T-helper 2 cell (primary cell): ENCODE measurements around the gene C16orf95.
A peak's percentile ranks its signal among the peaks of the same experiment; 100 is the strongest.
"Not testable (repeated sequence)": the region's sequence is repeated elsewhere in the genome, so short reads cannot be mapped to it uniquely, and the experiment has no call there.

ENCODE experiments used
- DNase-seq, 5 experiments: peaks; one replicate each; pipeline versions ENCODE4 v3.0.0 to v3.0.0-alpha.2; 2012 to 2022

The C16orf95 gene

DNA sequence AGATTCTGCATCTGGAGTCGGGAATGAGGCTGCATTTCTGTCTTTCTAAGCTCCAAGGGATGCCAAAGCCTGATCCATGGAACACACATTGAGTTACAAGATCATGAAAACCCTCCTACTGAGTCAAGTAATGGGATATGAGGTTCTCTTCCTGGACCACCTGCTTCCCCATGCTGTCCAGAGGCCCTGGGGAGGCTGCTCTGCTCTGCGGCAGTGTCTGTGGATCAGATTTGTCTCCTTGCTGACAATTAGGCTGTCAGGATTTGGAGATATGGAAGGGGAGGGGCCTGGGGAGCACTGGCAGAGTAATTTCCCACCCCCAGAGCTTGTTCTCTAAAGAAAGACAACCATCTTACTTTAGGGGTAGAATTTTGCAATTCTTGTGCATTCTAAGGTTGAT is 33.0 kb downstream of the C16orf95 start:
- DNase-seq = no peak

DNA sequence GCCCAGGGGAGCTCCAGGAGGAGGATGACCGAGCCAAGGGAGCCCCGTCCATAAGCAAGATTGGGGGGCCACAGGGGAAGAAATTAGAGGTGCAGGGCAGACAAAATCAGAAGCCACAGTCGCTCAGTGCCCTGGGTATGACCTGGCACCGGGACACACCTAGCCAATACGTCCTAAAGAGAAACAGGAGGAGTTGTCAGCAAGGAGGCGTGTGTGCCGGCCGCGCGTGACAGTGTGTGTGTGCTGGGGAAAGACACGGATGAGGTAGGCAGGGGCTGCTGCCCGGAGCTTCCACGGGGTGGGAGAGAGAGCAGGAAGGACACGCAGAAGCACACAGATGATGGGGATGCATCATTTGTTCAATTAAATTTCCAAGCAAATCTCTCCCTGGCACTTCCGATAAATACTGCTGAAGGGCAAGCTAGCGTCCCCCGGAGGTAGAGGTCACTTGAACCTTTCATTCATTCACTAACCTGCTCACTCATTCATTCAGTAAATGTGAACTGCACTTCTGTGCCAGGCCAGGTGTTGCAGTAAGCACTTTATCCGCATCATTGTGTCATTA is 38.0 kb downstream of the C16orf95 start:
- no peak for DNase-seq

DNA sequence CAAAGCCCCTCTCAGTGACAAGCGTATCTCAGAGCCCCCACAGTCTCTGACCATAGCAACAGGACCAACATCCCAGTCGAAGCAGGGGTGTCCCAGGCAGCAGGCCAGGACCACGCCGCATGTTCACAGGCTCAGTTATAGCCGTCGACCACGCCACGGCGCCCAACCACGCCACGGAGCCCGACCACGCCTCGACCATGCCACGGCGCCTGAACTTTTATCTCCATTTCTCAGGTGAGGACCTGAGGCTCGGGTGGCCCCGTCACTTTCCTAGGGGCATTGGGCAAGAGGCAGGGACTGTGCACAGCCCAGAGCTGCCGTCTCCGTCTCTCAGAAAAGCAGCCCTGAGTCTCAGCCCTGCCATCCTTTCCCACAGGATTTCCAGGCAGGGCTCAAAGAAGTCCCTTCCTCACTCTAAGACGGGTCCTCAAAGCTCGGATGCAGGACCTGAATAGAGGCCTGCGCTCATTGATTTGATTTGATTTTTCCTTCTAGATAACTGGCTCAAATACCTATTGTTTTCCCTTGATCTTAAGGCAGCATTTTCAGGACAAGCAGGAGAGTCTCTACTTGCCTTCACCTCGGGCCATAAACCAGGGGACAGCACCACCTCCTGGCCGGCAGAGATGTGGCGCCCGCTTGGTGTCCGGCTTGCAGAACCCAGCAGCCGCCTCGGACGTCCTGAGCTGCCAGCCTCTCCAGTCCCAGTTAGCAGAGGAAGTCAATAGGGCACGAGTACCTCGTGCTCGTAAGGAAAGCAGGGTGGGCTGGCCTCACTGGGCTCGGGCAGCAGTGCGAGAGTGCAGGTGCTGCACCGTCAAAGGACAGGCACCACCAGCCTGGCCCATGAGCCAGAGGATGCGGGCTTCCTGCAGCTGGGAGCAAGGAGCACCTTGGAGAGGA is 38.8 kb downstream of the C16orf95 start:
- DNase-seq = peak in 1 of 5 experiments; percentile 74

DNA sequence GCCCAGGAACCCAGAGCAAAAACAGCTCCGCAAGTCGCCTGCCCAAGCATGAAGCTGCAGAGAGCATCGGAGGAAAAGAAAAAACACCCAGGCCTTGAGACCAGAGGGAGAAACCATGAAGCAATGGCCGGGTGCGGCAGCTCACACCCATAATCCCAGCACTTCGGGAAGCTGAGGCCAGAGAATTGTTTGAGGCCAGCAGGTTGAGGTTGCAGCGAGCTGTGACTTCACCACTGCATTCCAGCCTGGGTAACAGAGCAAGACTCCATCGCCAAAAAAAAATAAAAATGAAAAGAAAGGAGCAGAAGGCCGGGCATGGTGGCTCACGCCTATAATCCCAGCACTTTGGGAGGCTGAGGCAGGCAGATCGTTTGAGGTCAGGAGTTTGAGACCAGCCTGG is 40.3 kb downstream of the C16orf95 start:
- DNase-seq = no peak

- DNase-seq = peak in 1 of 5 experiments; percentile 64
Measured at GRCh38 chr16:87276091-87276701, 41.0 kb downstream of the C16orf95 start.

DNA sequence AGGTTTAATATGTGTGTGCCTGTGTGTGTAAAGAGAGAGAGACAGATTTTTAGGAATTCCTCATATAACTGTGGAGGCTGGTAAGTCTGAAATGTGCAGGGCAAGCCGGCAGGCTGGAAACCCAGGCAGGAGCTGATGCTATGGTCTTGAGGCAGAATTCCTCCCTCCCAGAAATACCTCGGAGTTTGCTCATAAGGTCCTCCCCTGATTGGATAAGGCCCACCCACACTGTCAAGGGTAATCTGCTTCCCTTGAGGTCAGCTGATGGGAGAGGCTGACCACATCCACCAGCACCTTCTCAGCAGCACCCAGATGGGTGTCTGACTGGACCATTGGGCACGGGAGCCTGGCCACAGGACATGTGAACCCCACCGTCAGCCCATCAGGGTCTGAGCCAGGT is 42.4 kb downstream of the C16orf95 start:
- DNase-seq = no peak

DNA sequence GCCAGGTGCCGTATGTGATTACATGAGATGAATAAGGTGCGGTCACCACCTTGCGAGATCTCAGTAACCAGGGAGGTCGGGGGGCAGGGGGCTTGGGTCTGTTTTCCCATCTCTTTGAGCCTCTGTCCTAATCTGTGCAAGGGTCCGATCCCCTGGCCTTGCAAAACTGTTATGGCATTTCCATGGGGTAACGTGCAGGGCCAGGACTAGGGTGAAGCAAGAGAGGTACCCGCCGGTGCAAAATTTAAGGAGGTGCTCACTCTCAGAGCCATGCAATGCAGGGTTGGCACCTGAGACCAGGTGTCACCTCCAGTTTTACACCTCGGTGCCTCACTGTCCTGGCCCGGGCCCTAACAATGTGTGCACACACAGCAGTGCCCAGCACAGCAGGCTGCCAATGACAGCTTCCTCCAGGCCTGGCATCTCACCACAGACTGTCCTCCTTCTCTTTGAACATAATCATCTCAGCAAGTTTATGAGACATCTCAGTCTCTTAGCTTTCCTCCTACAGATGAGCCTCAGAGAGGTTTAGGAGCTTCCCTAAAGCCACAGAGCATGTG is 43.6 kb downstream of the C16orf95 start:
- no peak for DNase-seq

GRCh38 chr16:87271256-87271655 is 45.9 kb downstream of the C16orf95 start:
- no peak for DNase-seq

GRCh38 chr16:87267566-87267965 is 49.6 kb downstream of the C16orf95 start:
- peak in 1 of 5 experiments; percentile 70 for DNase-seq

GRCh38 chr16:87266846-87267245 is 50.3 kb downstream of the C16orf95 start:
- DNase-seq = no peak

- no peak for DNase-seq
Measured at GRCh38 chr16:87265261-87265660, 51.9 kb downstream of the C16orf95 start.

- DNase-seq = no peak
Measured at GRCh38 chr16:87264634-87265033, 52.6 kb downstream of the C16orf95 start.

GRCh38 chr16:87263418-87264052 is 53.7 kb downstream of the C16orf95 start:
- DNase-seq = no peak

DNA sequence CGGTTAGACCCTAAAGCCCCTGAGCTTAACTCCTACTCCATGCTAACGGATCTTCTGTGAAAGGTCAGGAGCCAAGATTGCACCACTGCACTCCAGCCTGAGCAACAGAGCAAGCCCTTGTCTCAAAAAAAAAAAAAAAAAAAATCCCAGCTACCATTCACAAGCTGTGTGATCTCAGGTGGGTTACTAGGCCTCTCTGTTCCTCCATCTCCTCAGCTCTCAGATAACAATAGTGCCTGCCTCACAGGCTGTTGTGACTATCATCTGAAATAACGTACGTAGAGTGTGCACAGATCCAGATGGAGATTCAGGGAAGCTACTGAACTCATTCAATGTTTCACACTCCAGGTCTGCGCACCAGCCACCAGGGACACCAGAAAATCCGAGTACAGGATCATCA is 57.8 kb downstream of the C16orf95 start:
- DNase-seq = no peak

GRCh38 chr16:87258653-87259052 is 58.5 kb downstream of the C16orf95 start:
- not testable (repeated sequence) for DNase-seq

DNA sequence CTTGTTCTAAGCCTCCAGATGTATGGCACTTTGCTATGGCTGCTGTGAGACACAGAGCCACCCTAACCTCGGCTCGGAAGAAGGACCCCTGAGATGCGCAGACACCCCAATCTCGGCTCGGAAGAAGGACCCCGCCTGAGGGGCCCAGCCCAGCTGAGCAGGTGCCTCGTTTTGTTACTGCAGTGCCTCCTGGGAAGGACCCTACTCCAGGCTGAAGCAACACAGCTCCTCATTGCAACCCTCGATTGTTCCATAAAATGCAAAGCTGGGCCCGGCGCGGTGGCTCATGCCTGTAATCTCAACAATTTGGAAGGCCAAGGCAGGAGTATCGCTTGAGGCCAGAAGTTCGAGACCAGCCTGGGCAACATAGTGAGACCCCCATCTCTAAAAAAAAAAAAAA is 61.3 kb downstream of the C16orf95 start:
- DNase-seq = no peak

GRCh38 chr16:87254734-87255133 is 62.5 kb downstream of the C16orf95 start:
- DNase-seq = no peak

DNA sequence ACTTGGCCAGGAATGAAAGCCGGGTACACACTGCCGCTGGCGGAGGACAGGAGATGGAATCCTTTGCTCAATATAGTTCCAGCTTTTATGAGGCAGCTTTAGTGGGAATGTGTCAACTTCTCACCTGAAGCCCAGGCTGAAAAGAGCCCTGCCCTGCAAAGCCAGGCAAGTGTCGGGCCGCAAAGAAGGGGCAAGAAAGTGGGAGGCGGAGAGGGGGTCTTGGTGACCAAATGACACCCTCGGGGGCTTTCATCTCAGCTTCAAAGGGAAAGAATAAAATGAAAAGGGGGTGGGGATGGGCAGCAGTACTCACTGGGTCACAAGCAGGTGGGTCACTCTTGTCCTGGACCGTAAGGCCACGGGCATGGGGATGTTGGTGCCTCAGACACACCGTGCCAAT is 62.9 kb downstream of the C16orf95 start:
- DNase-seq = no peak

DNA sequence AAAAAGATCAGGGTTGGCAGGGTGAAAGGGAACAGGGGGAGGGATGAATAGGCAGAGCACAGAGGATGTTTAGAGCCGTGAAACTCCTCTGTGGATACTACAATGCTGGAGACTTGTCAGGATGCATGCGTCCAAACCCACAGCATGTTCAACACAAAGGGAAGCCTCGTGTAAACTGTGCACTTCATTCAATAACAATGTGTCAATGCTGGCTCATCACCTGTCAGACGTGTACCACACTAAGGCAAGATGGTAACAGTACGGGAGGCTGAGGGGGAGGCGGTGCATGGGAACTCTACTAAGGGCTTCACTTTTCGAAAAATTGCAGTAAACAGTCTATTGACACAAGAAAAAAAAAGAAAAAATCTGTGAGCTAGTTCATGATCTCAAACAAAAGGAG is 63.7 kb downstream of the C16orf95 start:
- DNase-seq = no peak
